Activated T-helper 1 cell treated with anti-CD3 and anti-CD28 coated beads, Interleukin-12 subunit alpha, Interleukin-12 subunit beta, Interleukin-2, Interleukin-4 antibody, amounts not matched to agents 30 ng/mL and 10 ng/mL and 1 ng/mL, durations not matched to agents 14 hours and 24 hours and 36 hours (primary cell): Measurements from ENCODE around the gene CDH2. TPM values are rescaled to one million over a fixed set of nuclear protein-coding genes. Genes with fewer than 3 reads are reported as not detected.
"Not testable (repeated sequence)": the region's sequence is repeated elsewhere in the genome, so short reads cannot be mapped to it uniquely, and the experiment has no call there.

Experiments used
- DNase-seq: peaks from one replicate; pipeline ENCODE4 v3.0.0; 2021; ENCODE audit warnings: low spot score
- H3K27ac Mint-ChIP-seq: one replicate; pipeline ENCODE4 v1.8.0; 2021; ENCODE audit warnings: mild to moderate bottlenecking, mixed read lengths
- H3K27me3 Mint-ChIP-seq: one replicate; pipeline ENCODE4 v1.8.0; 2022; ENCODE audit warnings: mild to moderate bottlenecking, moderate library complexity, mixed read lengths; ENCODE audit not compliant: insufficient read depth
- H3K36me3 Mint-ChIP-seq: one replicate; pipeline ENCODE4 v1.8.0; 2021; ENCODE audit warnings: low read depth, mixed read lengths
- H3K4me1 Mint-ChIP-seq: one replicate; pipeline ENCODE4 v1.8.0; 2021; ENCODE audit warnings: low read depth, mixed read lengths
- H3K4me3 Mint-ChIP-seq: one replicate; pipeline ENCODE4 v1.8.0; 2021; ENCODE audit warnings: mild to moderate bottlenecking, moderate library complexity, mixed read lengths
- H3K9me3 Mint-ChIP-seq: one replicate; pipeline ENCODE4 v1.8.0; 2021; ENCODE audit warnings: mixed read lengths
- intact Hi-C: fragments of 100-400 bp; cut with micrococcal nuclease; formaldehyde crosslinking; loops from one replicate; pipeline ENCODE4 v1.15.1; 2024
- total RNA-seq: library from RNA; stranded (reverse); gene quantifications from 2 replicates; pipeline ENCODE4 v1.2.3, GENCODE V29; 2022

The CDH2 gene
- total RNA-seq, 1 donor from 2014 or later = 0.16 TPM

DNA sequence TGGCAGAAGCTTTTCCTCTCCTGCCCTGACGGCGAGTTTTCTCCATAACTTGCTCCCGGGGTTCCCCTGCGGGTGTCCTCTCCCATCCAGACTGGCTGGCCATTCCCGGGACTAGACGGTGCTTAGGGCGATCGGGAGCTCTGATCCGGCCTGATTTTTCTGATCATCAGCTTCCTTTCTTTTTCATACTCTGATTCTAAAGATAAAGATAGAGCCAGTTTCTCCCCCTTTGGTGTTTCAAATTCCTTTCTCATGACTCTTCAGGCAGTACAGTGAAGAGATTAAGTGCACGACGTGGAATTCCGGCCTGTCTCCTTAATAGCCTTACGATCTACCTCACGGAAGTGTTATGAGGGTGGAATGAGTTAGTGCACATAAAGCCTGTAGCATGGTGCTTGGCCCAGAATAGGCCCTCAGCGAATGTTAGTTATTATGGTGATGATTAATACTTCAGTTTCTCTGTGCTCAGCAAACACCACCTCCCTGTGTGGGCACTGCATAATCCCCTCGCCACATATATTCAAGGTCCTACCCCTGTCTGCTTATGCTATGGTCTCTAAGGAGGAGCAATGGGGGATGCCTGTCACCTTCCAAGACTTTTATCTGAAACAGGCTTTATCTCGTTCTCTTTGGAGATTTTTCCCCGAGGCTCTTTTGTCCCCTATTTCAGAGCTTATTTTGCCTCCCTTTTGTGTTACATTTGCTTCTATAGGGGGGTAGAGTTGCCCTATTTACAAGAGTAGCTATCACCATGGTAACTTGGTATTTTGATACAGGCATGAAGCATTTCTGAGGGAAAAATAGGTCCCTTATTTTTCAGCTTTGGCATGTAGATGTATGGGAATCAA, 254.8 kb downstream of the CDH2 start:
- H3K9me3 Mint-ChIP-seq = peaks cover 4% of the 10 kb centered on the region
- no peak for DNase-seq
- no peaks in the 10 kb centered on the region for H3K4me1 Mint-ChIP-seq
- H3K27me3 Mint-ChIP-seq = no peaks in the 10 kb centered on the region
- H3K36me3 Mint-ChIP-seq = no peaks in the 10 kb centered on the region
- H3K27ac Mint-ChIP-seq = no peak overlapping the region
- intact Hi-C loops = no loop called here
- H3K4me3 Mint-ChIP-seq = no peak overlapping the region

DNA sequence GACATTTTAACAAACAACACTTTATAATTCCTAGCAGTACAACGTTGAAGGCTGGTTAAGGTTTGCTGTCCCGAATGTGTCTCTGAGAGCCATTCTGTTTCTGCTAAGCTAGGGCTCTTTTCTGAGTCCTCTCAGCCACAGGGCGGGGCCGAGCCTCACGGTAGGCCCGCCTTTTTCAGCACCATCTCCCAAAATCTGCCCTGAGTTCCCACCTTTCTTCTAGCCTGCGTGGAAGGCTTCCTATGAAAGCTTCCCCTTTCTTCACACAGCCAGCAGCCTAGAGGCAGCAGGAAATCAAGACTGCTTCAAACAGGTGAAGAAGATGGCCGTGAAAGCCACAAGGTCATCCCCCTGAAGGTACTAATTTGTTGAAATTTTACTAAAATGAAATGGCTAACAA, 255.5 kb downstream of the CDH2 start:
- intact Hi-C loops = no loop called here
- no peak overlapping the region for H3K27ac Mint-ChIP-seq
- no peaks in the 10 kb centered on the region for H3K36me3 Mint-ChIP-seq
- H3K9me3 Mint-ChIP-seq = peaks cover 4% of the 10 kb centered on the region
- no peak overlapping the region for H3K4me3 Mint-ChIP-seq
- H3K4me1 Mint-ChIP-seq = no peaks in the 10 kb centered on the region
- H3K27me3 Mint-ChIP-seq = no peaks in the 10 kb centered on the region
- DNase-seq = no peak

DNA sequence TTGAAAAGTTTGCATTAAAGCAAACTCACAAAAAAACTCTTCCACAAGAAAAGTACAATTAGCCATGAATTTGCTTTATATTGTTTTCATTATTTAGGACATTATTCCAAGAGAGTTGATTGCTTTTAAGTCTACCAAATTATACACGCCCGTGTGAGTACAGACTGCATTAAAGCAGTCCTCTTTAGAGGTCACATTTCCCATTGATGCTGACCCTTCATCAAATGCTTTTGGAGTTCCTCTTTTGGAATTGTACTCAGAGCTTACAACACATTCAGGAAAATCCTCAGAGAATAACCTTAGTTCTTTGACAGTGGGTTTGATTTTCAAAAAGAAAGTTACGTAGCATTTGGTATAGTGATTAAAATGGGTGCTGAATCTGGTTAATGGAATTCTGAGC, 256.1 kb downstream of the CDH2 start:
- no peak overlapping the region for H3K27ac Mint-ChIP-seq
- H3K36me3 Mint-ChIP-seq = no peaks in the 10 kb centered on the region
- H3K4me1 Mint-ChIP-seq = no peaks in the 10 kb centered on the region
- no peak overlapping the region for H3K4me3 Mint-ChIP-seq
- no peak for DNase-seq
- intact Hi-C loops = no loop called here
- H3K9me3 Mint-ChIP-seq = peaks cover 4% of the 10 kb centered on the region
- no peaks in the 10 kb centered on the region for H3K27me3 Mint-ChIP-seq

GRCh38 chr18:27906189-27906588, 270.7 kb downstream of the CDH2 start:
- H3K27ac Mint-ChIP-seq, DNase-seq, intact Hi-C loops, H3K27me3 Mint-ChIP-seq, H3K36me3 Mint-ChIP-seq, H3K4me3 Mint-ChIP-seq, H3K4me1 Mint-ChIP-seq: not testable (repeated sequence)
- peaks cover 23% of the 10 kb centered on the region for H3K9me3 Mint-ChIP-seq

- H3K9me3 Mint-ChIP-seq = peaks cover 18% of the 10 kb centered on the region
- H3K27me3 Mint-ChIP-seq = no peaks in the 10 kb centered on the region
- no peak overlapping the region for H3K27ac Mint-ChIP-seq
- DNase-seq = no peak
- no peaks in the 10 kb centered on the region for H3K36me3 Mint-ChIP-seq
- no peak overlapping the region for H3K4me3 Mint-ChIP-seq
- no peaks in the 10 kb centered on the region for H3K4me1 Mint-ChIP-seq
- intact Hi-C loops = no loop called here
Observed at GRCh38 chr18:27903906-27904305, 273.0 kb downstream of the CDH2 start.

DNA sequence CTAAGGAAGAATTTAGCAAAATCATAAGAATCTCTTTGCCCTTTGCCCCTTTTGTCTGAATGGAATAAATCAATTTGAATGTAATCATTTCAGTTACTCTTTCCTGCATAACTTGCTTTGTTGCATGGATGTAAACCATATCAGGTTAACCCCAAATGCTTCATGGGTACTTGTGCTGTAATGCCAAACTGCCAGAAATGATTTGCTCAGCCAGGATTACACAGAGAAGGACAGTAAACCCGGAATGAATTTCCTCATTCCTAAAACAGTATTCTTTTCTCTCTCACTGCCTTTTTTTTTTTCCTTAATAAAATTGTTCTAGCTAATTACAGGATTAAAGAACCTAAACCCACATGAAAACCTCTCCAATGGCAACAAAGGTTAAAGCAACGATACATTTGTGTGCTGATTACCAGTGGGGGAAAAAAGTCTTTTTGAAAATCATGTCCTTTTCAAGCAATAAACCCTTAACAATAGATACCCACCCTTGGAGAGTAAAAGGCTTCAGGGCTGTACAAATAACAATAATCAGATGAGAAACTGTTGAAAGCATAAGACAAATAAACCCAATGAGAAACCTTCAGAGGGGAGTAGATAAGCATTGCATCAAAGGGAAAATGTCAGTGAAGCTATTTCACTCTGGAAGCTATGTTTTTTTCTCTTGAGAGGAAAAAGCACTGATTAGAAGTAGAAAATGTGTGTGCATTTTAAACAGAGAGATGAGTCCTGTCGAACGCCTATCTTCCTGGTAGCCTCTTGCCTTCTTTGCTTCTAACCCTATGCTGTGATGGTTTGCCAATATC, 275.3 kb downstream of the CDH2 start:
- peaks cover 11% of the 10 kb centered on the region for H3K9me3 Mint-ChIP-seq
- H3K27ac Mint-ChIP-seq = no peak overlapping the region
- DNase-seq = no peak
- no peaks in the 10 kb centered on the region for H3K4me1 Mint-ChIP-seq
- intact Hi-C loops = no loop called here
- H3K36me3 Mint-ChIP-seq = no peaks in the 10 kb centered on the region
- H3K4me3 Mint-ChIP-seq = no peak overlapping the region
- no peaks in the 10 kb centered on the region for H3K27me3 Mint-ChIP-seq
